ENCODE measurements around the gene INO80D. TPM values are rescaled to one million over a fixed set of nuclear protein-coding genes. Genes with fewer than 3 reads are reported as not detected.

Gene INO80D
- total and polyA plus RNA-seq, 2 experiments from 2014 or later: 17.5 to 37.4 TPM

DNA sequence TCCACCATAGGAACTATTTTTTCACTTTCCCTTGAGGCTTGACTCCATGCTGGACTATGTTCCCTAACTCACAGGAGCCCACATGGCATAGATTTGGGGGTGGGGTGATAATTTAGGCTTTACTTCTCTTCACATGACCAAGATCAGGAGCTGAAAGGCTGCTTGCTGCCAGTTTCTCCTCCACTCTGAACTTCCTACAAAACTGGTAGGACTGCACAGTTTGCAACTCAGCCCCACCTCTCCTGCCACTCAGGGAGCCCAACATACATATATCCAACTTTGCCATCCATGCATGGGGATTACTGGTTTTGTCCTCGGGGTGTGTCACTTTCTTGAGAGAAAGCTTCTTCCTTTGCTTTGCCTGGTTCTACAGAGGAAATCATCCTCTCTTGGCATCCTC lies 14.2 kb downstream of the INO80D start:
- H3K36me3 Mint-ChIP-seq (ENCODE audit: low read depth): peaks cover 30% of the 10 kb centered on the region; the same call in 2 of the 3 replicates
- no peaks in the 10 kb centered on the region for H3K36me3 ChIP-seq (ENCODE audit: insufficient read depth)
- no peaks in the 10 kb centered on the region for H3K27me3 ChIP-seq (ENCODE audit: insufficient read depth)
- H3K27ac Mint-ChIP-seq: peak overlapping the region; percentile 12; the same call in 1 of the 2 replicates
- H3K4me1 ChIP-seq (ENCODE audit: insufficient read depth): peaks cover 20% of the 10 kb centered on the region
- no peak overlapping the region for H3K4me3 ChIP-seq
- no peaks in the 10 kb centered on the region for H3F3A ChIP-seq (replicated peaks; ENCODE audit: low read depth)
- peaks cover 100% of the 10 kb centered on the region for H3K79me2 ChIP-seq (replicated peaks; ENCODE audit: insufficient read depth)
- DNase-seq (ENCODE audit: low spot score): no peak
- peaks cover 9% of the 10 kb centered on the region for H3K27me3 Mint-ChIP-seq (ENCODE audit: insufficient read depth, low read depth, poor library complexity)
- no peaks in the 10 kb centered on the region for H3K9me2 ChIP-seq (ENCODE audit: insufficient read depth)
- TF ChIP-seq, protein P1, sequence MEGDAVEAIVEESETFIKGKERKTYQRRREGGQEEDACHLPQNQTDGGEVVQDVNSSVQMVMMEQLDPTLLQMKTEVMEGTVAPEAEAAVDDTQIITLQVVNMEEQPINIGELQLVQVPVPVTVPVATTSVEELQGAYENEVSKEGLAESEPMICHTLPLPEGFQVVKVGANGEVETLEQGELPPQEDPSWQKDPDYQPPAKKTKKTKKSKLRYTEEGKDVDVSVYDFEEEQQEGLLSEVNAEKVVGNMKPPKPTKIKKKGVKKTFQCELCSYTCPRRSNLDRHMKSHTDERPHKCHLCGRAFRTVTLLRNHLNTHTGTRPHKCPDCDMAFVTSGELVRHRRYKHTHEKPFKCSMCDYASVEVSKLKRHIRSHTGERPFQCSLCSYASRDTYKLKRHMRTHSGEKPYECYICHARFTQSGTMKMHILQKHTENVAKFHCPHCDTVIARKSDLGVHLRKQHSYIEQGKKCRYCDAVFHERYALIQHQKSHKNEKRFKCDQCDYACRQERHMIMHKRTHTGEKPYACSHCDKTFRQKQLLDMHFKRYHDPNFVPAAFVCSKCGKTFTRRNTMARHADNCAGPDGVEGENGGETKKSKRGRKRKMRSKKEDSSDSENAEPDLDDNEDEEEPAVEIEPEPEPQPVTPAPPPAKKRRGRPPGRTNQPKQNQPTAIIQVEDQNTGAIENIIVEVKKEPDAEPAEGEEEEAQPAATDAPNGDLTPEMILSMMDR (conservative IDR thresholded peaks at IDR 0.05; ENCODE audit: low read depth in 2 of 2): no peak
- TF ChIP-seq POLR2AphosphoS5 (IDR thresholded peaks at IDR 0.05; ENCODE audit: low read depth) (no peak), ZNF331 (CRISPR knock-in tag; IDR thresholded peaks at IDR 0.05; ENCODE audit: low read depth) (no peak), CREB1 (CRISPR knock-in tag; IDR thresholded peaks at IDR 0.05; ENCODE audit: low read depth) (no peak), JUNB (IDR thresholded peaks at IDR 0.05; ENCODE audit: unreplicated experiment) (no peak), ZNF114 (CRISPR knock-in tag; IDR thresholded peaks at IDR 0.05) (no peak)
- TF ChIP-seq, protein P2, sequence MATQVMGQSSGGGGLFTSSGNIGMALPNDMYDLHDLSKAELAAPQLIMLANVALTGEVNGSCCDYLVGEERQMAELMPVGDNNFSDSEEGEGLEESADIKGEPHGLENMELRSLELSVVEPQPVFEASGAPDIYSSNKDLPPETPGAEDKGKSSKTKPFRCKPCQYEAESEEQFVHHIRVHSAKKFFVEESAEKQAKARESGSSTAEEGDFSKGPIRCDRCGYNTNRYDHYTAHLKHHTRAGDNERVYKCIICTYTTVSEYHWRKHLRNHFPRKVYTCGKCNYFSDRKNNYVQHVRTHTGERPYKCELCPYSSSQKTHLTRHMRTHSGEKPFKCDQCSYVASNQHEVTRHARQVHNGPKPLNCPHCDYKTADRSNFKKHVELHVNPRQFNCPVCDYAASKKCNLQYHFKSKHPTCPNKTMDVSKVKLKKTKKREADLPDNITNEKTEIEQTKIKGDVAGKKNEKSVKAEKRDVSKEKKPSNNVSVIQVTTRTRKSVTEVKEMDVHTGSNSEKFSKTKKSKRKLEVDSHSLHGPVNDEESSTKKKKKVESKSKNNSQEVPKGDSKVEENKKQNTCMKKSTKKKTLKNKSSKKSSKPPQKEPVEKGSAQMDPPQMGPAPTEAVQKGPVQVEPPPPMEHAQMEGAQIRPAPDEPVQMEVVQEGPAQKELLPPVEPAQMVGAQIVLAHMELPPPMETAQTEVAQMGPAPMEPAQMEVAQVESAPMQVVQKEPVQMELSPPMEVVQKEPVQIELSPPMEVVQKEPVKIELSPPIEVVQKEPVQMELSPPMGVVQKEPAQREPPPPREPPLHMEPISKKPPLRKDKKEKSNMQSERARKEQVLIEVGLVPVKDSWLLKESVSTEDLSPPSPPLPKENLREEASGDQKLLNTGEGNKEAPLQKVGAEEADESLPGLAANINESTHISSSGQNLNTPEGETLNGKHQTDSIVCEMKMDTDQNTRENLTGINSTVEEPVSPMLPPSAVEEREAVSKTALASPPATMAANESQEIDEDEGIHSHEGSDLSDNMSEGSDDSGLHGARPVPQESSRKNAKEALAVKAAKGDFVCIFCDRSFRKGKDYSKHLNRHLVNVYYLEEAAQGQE (IDR thresholded peaks at IDR 0.05; ENCODE audit: unreplicated experiment): no peak
- TF ChIP-seq, protein P3, sequence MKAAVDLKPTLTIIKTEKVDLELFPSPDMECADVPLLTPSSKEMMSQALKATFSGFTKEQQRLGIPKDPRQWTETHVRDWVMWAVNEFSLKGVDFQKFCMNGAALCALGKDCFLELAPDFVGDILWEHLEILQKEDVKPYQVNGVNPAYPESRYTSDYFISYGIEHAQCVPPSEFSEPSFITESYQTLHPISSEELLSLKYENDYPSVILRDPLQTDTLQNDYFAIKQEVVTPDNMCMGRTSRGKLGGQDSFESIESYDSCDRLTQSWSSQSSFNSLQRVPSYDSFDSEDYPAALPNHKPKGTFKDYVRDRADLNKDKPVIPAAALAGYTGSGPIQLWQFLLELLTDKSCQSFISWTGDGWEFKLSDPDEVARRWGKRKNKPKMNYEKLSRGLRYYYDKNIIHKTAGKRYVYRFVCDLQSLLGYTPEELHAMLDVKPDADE (IDR thresholded peaks at IDR 0.05): no peak
- TF ChIP-seq, protein P4, sequence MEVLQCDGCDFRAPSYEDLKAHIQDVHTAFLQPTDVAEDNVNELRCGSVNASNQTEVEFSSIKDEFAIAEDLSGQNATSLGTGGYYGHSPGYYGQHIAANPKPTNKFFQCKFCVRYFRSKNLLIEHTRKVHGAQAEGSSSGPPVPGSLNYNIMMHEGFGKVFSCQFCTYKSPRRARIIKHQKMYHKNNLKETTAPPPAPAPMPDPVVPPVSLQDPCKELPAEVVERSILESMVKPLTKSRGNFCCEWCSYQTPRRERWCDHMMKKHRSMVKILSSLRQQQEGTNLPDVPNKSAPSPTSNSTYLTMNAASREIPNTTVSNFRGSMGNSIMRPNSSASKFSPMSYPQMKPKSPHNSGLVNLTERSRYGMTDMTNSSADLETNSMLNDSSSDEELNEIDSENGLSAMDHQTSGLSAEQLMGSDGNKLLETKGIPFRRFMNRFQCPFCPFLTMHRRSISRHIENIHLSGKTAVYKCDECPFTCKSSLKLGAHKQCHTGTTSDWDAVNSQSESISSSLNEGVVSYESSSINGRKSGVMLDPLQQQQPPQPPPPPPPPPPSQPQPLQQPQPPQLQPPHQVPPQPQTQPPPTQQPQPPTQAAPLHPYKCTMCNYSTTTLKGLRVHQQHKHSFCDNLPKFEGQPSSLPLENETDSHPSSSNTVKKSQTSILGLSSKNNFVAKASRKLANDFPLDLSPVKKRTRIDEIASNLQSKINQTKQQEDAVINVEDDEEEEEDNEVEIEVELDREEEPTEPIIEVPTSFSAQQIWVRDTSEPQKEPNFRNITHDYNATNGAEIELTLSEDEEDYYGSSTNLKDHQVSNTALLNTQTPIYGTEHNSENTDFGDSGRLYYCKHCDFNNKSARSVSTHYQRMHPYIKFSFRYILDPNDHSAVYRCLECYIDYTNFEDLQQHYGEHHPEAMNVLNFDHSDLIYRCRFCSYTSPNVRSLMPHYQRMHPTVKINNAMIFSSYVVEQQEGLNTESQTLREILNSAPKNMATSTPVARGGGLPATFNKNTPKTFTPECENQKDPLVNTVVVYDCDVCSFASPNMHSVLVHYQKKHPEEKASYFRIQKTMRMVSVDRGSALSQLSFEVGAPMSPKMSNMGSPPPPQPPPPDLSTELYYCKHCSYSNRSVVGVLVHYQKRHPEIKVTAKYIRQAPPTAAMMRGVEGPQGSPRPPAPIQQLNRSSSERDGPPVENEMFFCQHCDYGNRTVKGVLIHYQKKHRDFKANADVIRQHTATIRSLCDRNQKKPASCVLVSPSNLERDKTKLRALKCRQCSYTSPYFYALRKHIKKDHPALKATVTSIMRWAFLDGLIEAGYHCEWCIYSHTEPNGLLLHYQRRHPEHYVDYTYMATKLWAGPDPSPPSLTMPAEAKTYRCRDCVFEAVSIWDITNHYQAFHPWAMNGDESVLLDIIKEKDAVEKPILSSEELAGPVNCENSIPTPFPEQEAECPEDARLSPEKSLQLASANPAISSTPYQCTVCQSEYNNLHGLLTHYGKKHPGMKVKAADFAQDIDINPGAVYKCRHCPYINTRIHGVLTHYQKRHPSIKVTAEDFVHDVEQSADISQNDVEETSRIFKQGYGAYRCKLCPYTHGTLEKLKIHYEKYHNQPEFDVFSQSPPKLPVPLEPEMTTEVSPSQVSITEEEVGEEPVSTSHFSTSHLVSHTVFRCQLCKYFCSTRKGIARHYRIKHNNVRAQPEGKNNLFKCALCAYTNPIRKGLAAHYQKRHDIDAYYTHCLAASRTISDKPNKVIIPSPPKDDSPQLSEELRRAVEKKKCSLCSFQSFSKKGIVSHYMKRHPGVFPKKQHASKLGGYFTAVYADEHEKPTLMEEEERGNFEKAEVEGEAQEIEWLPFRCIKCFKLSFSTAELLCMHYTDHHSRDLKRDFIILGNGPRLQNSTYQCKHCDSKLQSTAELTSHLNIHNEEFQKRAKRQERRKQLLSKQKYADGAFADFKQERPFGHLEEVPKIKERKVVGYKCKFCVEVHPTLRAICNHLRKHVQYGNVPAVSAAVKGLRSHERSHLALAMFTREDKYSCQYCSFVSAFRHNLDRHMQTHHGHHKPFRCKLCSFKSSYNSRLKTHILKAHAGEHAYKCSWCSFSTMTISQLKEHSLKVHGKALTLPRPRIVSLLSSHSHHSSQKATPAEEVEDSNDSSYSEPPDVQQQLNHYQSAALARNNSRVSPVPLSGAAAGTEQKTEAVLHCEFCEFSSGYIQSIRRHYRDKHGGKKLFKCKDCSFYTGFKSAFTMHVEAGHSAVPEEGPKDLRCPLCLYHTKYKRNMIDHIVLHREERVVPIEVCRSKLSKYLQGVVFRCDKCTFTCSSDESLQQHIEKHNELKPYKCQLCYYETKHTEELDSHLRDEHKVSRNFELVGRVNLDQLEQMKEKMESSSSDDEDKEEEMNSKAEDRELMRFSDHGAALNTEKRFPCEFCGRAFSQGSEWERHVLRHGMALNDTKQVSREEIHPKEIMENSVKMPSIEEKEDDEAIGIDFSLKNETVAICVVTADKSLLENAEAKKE (CRISPR knock-in tag; IDR thresholded peaks at IDR 0.05): no peak
- H3K27ac ChIP-seq (ENCODE audit: low read depth): peak overlapping the region; percentile 50
- peak overlapping the region; percentile 2; the same call in 1 of the 2 replicates for H3K4me2 ChIP-seq
- H3K9me3 Mint-ChIP-seq: no peaks in the 10 kb centered on the region
- no peak for ATAC-seq
- 0 out of 2 replicates have a peak, but pooled peaks cover 6% of the 10 kb centered on the region for H4K20me1 ChIP-seq (replicated peaks; ENCODE audit: insufficient read depth)
- no peak overlapping the region for H3K4me3 Mint-ChIP-seq
- peaks cover 30% of the 10 kb centered on the region for H3K4me1 Mint-ChIP-seq
- H2AFZ ChIP-seq: no peak overlapping the region

Data from GM23338 (cell line).